Measurements from ENCODE around the gene NEK1. TPM values are rescaled to one million over a fixed set of nuclear protein-coding genes. Genes with fewer than 3 reads are reported as not detected.

Gene NEK1
- total RNA-seq, 1 experiment from 2014 or later: 12.3 TPM

DNA sequence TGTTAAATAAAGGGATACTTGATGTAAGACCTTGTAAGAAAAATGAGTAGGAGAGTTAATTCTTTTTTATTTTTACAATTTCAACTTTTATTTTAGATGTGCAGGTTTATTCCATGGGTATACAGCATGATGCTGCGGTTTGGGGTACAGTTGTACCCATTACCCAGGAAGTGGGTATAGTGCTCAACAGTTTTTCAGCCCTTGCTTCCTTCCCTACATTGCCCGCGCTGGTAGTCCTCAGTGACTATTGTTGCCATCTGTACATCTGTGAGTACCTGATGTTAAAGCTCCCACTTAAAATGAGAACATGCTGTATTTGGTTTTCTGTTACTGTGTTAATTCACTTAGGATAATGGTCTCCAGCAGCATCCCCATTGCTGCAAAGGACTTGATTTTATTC, 17.7 kb upstream of the NEK1 start:
- Histone ChIP-seq H3K4me1 (ENCODE audit: insufficient read depth, low read length) (no peaks in the 10 kb centered on the region), H2BK5ac (ENCODE audit: insufficient read length, low read length) (no peak overlapping the region), H4K91ac (ENCODE audit: insufficient read length, low read depth, low read length) (no peak overlapping the region), H3T11ph (ENCODE audit: low read length) (no peak overlapping the region), H3K18ac (ENCODE audit: insufficient read length, low read depth, low read length) (no peak overlapping the region), H3K14ac (ENCODE audit: insufficient read depth, low read length) (no peak overlapping the region), H3K27ac (ENCODE audit: insufficient read length, low read depth, low read length) (no peak overlapping the region), H2BK12ac (ENCODE audit: insufficient read length, low read depth, low read length) (no peak overlapping the region), H3K23me2 (ENCODE audit: insufficient read length, low read depth, low read length, poor library complexity, severe bottlenecking) (no peaks in the 10 kb centered on the region), H2AFZ (ENCODE audit: low read length) (no peak overlapping the region), H2BK15ac (ENCODE audit: low read depth, low read length) (no peak overlapping the region), H3K23ac (ENCODE audit: insufficient read length, low read depth, low read length) (no peak overlapping the region), H3K56ac (ENCODE audit: insufficient read length, low read depth, low read length) (no peak overlapping the region), H2AK5ac (ENCODE audit: insufficient read length, low read length) (no peak overlapping the region), H3K9me3 (ENCODE audit: control insufficient read depth, low read depth, low read length) (no peaks in the 10 kb centered on the region), H4K20me1 (ENCODE audit: control insufficient read depth, insufficient read depth, insufficient read length) (no peaks in the 10 kb centered on the region), H2BK20ac (ENCODE audit: low read depth, low read length, poor library complexity, severe bottlenecking) (no peak overlapping the region), H4K5ac (ENCODE audit: insufficient read length, low read depth, low read length) (no peak overlapping the region), H4K8ac (replicated peaks; ENCODE audit: insufficient read length, low read depth, low read length) (no peak overlapping the region), H3K27me3 (ENCODE audit: insufficient read depth, low read length) (no peaks in the 10 kb centered on the region), H3K4ac (ENCODE audit: low read depth, low read length) (no peak overlapping the region), H3K79me2 (ENCODE audit: insufficient read depth, low read length) (peaks cover 9% of the 10 kb centered on the region; the same call in 1 of the 2 replicates), H2BK120ac (ENCODE audit: low read depth, low read length, poor library complexity, severe bottlenecking) (no peak overlapping the region), H3K9ac (ENCODE audit: extremely low read depth, insufficient read length, low read length) (no peak overlapping the region), H3K4me2 (ENCODE audit: insufficient read depth, insufficient read length, low read length) (no peak overlapping the region), H3K79me1 (ENCODE audit: insufficient read depth, low read depth, low read length, poor library complexity, severe bottlenecking) (no peaks in the 10 kb centered on the region)
- no peak for DNase-seq
- no CpG with 5 or more reads among the region's 3 CpGs for WGBS (ENCODE audit: extremely low coverage, insufficient read length, low lambda C conversion rate)
- Mint-ChIP-seq H3K9me3 (no peaks in the 10 kb centered on the region), H3K27ac (no peak overlapping the region), H3K4me3 (no peak overlapping the region), H3K4me1 (no peaks in the 10 kb centered on the region), H3K36me3 (ENCODE audit: insufficient read depth in 1 of 3, low read depth in 3 of 3) (peaks cover 2 to 4% (median 2%) of the 10 kb centered on the region in 3 experiments; a peak in 1 of 7 replicates), H3K27me3 (ENCODE audit: low read depth) (no peaks in the 10 kb centered on the region)
- TF ChIP-seq, protein P1, sequence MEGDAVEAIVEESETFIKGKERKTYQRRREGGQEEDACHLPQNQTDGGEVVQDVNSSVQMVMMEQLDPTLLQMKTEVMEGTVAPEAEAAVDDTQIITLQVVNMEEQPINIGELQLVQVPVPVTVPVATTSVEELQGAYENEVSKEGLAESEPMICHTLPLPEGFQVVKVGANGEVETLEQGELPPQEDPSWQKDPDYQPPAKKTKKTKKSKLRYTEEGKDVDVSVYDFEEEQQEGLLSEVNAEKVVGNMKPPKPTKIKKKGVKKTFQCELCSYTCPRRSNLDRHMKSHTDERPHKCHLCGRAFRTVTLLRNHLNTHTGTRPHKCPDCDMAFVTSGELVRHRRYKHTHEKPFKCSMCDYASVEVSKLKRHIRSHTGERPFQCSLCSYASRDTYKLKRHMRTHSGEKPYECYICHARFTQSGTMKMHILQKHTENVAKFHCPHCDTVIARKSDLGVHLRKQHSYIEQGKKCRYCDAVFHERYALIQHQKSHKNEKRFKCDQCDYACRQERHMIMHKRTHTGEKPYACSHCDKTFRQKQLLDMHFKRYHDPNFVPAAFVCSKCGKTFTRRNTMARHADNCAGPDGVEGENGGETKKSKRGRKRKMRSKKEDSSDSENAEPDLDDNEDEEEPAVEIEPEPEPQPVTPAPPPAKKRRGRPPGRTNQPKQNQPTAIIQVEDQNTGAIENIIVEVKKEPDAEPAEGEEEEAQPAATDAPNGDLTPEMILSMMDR (conservative IDR thresholded peaks at IDR 0.05): no peak

All from H9 (cell line).